NCI-H1092 treated with DMSO at 0.1 percent for 48 hours (cell line): ENCODE results near the gene CCDC63.
"Not testable (repeated sequence)": the region's sequence is repeated elsewhere in the genome, so short reads cannot be mapped to it uniquely, and the experiment has no call there.

ENCODE experiments used
- DNase-seq: peaks from one replicate; lab custom pipeline; 2025; lab: John Stamatoyannopoulos, UW

Gene CCDC63

GRCh38 chr12:110844551-110845338 is 2.0 kb upstream of the CCDC63 start:
- DNase-seq, result no peak

- DNase-seq, result no peak
These were observed 1.5 kb upstream of the CCDC63 start for GRCh38 chr12:110845339-110845682.

GRCh38 chr12:110848314-110848923 is 1.6 kb downstream of the CCDC63 start:
- DNase-seq, result no peak

- DNase-seq, result no peak
These were observed 2.4 kb downstream of the CCDC63 start for GRCh38 chr12:110849221-110849620.

- DNase-seq, result no peak
These were observed 3.1 kb downstream of the CCDC63 start for GRCh38 chr12:110849748-110850403.

GRCh38 chr12:110850762-110851161 is 4.0 kb downstream of the CCDC63 start:
- no peak for DNase-seq

GRCh38 chr12:110853836-110854235 is 7.0 kb downstream of the CCDC63 start:
- DNase-seq, result no peak

- DNase-seq, result no peak
These were observed 9.8 kb downstream of the CCDC63 start for GRCh38 chr12:110856542-110856941.

- DNase-seq, result no peak
These were observed 10.7 kb downstream of the CCDC63 start for GRCh38 chr12:110857528-110857927.

GRCh38 chr12:110857954-110858353 is 11.2 kb downstream of the CCDC63 start:
- DNase-seq, result not testable (repeated sequence)

- no peak for DNase-seq
These were observed 12.1 kb downstream of the CCDC63 start for GRCh38 chr12:110858848-110859247.

GRCh38 chr12:110860833-110861296 is 14.1 kb downstream of the CCDC63 start:
- DNase-seq, result no peak

- no peak for DNase-seq
These were observed 14.9 kb downstream of the CCDC63 start for GRCh38 chr12:110861729-110862128.

GRCh38 chr12:110862329-110862728 is 15.5 kb downstream of the CCDC63 start:
- no peak for DNase-seq

- no peak for DNase-seq
These were observed 16.4 kb downstream of the CCDC63 start for GRCh38 chr12:110863161-110863560.

GRCh38 chr12:110865521-110865920 is 18.7 kb downstream of the CCDC63 start:
- DNase-seq, result no peak

GRCh38 chr12:110869026-110869425 is 22.2 kb downstream of the CCDC63 start:
- DNase-seq, result no peak

GRCh38 chr12:110869803-110870202 is 23.0 kb downstream of the CCDC63 start:
- no peak for DNase-seq

GRCh38 chr12:110872100-110872499 is 25.3 kb downstream of the CCDC63 start:
- DNase-seq, result no peak

GRCh38 chr12:110874351-110874750 is 27.6 kb downstream of the CCDC63 start:
- no peak for DNase-seq

GRCh38 chr12:110874781-110875180 is 28.0 kb downstream of the CCDC63 start:
- no peak for DNase-seq

GRCh38 chr12:110880651-110881050 is 33.9 kb downstream of the CCDC63 start:
- DNase-seq, result no peak

- DNase-seq, result no peak
These were observed 36.5 kb downstream of the CCDC63 start for GRCh38 chr12:110883251-110883650.
